ENCODE measurements around the gene UPF1. TPM values are rescaled to one million over a fixed set of nuclear protein-coding genes. Genes with fewer than 3 reads are reported as not detected.

The UPF1 gene
- 100 to 1,000 TPM in 1 of 4 donors, 10 to 100 TPM in 3; 84.2 to 153 (median 91.9) TPM for total RNA-seq

DNA sequence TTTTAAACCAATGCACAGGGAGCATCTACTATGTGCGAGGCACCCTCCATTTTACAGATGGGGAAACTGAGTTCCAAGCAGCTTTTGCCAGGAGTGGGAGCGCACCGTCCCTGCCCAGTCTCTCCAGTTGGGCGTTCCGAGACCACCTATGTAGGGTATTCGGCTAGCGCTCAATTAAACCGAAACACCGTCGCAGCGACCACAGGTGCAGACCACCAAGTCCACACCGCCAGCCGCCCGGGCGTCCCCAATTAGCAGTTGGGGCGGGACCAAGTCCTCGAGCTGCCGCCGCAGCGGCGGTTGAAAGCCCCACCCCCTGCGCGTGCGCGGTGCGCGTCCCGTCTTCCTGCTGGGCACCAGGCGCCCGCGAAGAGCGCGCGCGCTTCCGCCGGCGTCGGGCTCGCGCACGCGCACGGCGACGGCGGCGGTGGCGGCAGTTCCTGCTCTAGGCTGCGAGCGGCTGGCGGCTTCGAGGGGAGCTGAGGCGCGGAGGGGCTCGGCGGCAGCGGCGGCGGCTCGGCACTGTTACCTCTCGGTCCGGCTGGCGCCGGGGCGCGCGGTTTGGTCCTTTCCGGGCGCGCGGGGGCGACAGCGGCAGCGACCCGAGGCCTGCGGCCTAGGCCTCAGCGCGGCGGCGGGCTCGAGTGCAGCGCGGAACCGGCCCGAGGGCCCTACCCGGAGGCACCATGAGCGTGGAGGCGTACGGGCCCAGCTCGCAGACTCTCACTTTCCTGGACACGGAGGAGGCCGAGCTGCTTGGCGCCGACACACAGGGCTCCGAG, at the start of gene UPF1:
TSS of gene UPF1 (plus strand) at position 436 of the 782 bp plus-strand sequence. CDS start at position 687, 251 bp downstream.
- intact Hi-C loops (cut with DNase I; ENCODE audit: low total_unique reads): no loop called here

DNA sequence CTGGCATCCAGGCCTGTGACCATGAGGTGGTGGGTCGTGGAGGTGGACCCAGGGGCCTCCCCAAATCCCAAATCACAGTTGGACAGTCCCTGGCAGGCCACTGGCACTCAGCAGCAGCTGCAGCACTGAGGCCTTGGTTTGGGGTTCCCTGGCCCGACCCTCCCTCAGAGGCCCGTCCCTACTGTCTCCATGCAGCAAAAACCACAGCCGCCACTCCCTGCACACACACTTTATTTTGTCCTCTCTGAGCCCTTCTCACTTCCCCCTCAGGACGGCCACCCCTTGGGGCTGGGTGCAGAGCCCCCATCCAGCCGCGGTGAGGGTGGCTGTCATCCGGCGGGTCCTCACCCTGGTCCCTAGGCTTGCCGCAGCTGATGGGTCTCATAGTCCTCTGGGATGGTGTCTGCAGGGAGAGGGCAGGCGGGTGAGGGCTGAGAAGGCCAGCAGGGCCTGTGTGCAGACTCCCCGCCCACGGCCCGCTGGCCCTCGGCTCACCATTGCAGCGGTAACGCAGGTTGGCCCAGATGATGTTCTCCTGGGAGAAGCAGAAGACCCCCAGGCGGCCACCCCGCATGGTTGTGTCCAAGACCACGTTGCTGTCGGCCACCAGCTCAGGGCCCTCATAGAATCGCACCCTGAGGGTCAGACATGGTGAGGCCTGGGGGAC, 49.1 kb upstream of the UPF1 start:
- Histone ChIP-seq H3K9me3 (no peaks in the 10 kb centered on the region), H3K36me3 (no peaks in the 10 kb centered on the region), H3K4me3 (no peak overlapping the region), H3K4me1 (peaks cover 3 to 13% (median 12%) of the 10 kb centered on the region in 4 donors), H3K27ac (no peak overlapping the region), H3K27me3 (peaks cover 31% of the 10 kb centered on the region)
- DNase-seq: no peak
- in situ Hi-C loops (cut with MboI; ENCODE audit: low pct_ligation_motif_present in 1 of 4, low pct_unique_long_range_greater_than_20kb in 1 of 4, low sequenced_read_pairs in 3 of 4): no loop called here
- WGBS, 2 donors (ENCODE audit: low coverage in 1 of 2): 69% methylated on average over 11 of the region's 22 CpGs; no CpG with 5 or more reads in 1 of the 2 donors
- TF ChIP-seq POLR2AphosphoS5 (IDR thresholded peaks at IDR 0.05) (no peak), POLR2A (IDR thresholded peaks at IDR 0.05) (no peak), EP300 (IDR thresholded peaks at IDR 0.05; ENCODE audit: low read depth) (no peak)
- TF ChIP-seq, protein P1, sequence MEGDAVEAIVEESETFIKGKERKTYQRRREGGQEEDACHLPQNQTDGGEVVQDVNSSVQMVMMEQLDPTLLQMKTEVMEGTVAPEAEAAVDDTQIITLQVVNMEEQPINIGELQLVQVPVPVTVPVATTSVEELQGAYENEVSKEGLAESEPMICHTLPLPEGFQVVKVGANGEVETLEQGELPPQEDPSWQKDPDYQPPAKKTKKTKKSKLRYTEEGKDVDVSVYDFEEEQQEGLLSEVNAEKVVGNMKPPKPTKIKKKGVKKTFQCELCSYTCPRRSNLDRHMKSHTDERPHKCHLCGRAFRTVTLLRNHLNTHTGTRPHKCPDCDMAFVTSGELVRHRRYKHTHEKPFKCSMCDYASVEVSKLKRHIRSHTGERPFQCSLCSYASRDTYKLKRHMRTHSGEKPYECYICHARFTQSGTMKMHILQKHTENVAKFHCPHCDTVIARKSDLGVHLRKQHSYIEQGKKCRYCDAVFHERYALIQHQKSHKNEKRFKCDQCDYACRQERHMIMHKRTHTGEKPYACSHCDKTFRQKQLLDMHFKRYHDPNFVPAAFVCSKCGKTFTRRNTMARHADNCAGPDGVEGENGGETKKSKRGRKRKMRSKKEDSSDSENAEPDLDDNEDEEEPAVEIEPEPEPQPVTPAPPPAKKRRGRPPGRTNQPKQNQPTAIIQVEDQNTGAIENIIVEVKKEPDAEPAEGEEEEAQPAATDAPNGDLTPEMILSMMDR (IDR thresholded peaks at IDR 0.05): no peak
- intact Hi-C loops (cut with DNase I; ENCODE audit: low total_unique reads): no loop called here

More for the DNA sequence above, at the start of gene UPF1:
- TF ChIP-seq POLR2AphosphoS5 (IDR thresholded peaks at IDR 0.05) (peak; percentile 24 to 86 (median 86)), POLR2A (IDR thresholded peaks at IDR 0.05) (peak; percentile 18), EP300 (IDR thresholded peaks at IDR 0.05; ENCODE audit: low read depth) (no peak)
- TF ChIP-seq, protein P1 (IDR thresholded peaks at IDR 0.05): peak in 1 of 5 experiments; percentile 8
- in situ Hi-C loops (cut with MboI; ENCODE audit: low pct_ligation_motif_present in 1 of 4, low pct_unique_long_range_greater_than_20kb in 1 of 4, low sequenced_read_pairs in 3 of 4): loop anchor here in 3 of 4 donors (25.0 kb wide), 2 partner anchors 244 to 369 kb away; partner anchors contain the start of gene REX1BD (in 2 of the 3)
- WGBS, 2 donors (ENCODE audit: low coverage in 1 of 2): 1% methylated on average over 36 of the region's 96 CpGs; no CpG with 5 or more reads in 1 of the 2 donors
- peak; percentile 96 for DNase-seq
- Histone ChIP-seq H3K4me3 (peak within 1 kb of the TSS; percentile 83 to 94 (median 94)), H3K36me3 (no peaks in the 10 kb centered on the region), H3K27me3 (peaks cover 4% of the 10 kb centered on the region), H3K4me1 (peaks cover 7 to 45% (median 38%) of the 10 kb centered on the region in 4 donors), H3K9me3 (no peaks in the 10 kb centered on the region), H3K27ac (peak within 1 kb of the TSS; percentile 93 to 97 (median 94))

DNA sequence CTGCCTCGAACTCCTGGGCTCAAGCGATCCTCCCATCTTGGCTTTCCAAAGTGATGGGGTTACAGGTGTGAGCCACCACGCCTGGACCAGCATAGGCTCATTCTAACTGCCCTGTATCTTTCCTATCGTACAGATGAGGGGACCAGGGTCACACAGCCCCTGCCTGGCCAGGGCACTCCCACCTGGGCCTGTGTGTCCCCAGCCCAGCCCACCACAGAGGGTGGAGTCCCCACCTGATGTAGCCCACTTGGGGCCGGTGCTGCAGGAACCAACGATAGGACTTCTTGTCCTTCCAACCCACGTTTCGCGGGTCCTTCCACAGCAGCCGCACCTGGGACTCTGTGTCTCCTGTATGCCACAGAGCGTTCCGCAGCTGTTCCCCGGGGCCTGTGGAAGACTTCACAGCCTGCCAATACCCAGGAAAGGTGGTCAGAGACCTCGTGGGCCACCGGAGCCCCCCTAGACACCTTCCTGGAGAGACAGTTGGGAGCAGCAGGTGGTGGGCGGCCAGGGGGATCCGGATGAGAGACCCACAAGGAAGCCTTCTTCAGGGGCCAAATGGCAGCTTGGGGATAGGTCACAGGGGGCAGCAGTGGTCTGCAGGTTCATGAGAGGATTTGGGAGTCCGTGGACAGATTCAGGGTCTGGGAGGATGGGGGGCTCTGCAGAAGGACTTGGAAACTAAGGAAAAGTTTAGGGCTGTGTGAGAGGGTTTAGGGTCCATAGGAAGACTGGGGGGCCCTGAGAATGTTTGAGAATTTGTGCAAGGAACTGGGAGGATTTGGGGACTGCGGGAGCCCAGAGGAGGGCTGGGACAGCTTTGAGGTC, 47.6 kb upstream of the UPF1 start:
- Histone ChIP-seq H3K9me3 (no peaks in the 10 kb centered on the region), H3K4me3 (no peak overlapping the region), H3K36me3 (no peaks in the 10 kb centered on the region), H3K4me1 (peaks cover 8 to 20% (median 14%) of the 10 kb centered on the region in 4 donors), H3K27ac (no peak overlapping the region), H3K27me3 (peaks cover 40% of the 10 kb centered on the region)
- 84 to 95% methylated on average over 2 to 19 of the region's 19 CpGs for WGBS, 2 donors (ENCODE audit: low coverage in 1 of 2)
- in situ Hi-C loops (cut with MboI; ENCODE audit: low pct_ligation_motif_present in 1 of 4, low pct_unique_long_range_greater_than_20kb in 1 of 4, low sequenced_read_pairs in 3 of 4): no loop called here
- intact Hi-C loops (cut with DNase I; ENCODE audit: low total_unique reads): no loop called here
- TF ChIP-seq POLR2AphosphoS5 (IDR thresholded peaks at IDR 0.05) (no peak), EP300 (IDR thresholded peaks at IDR 0.05; ENCODE audit: low read depth) (no peak), POLR2A (IDR thresholded peaks at IDR 0.05) (no peak)
- TF ChIP-seq, protein P1 (IDR thresholded peaks at IDR 0.05): no peak
- no peak for DNase-seq

Data from transverse colon (tissue), 4 donors.